ENCODE measurements around the gene AGPAT3.

The AGPAT3 gene

GRCh38 chr21:43948740-43949498 lies 83.9 kb downstream of the AGPAT3 start:
- no peak for DNase-seq (ENCODE audit: extremely low read depth, insufficient read length)
- H3K27me3 ChIP-seq (replicated peaks; ENCODE audit: control insufficient read depth, insufficient read depth, low read length): no peaks in the 10 kb centered on the region
- peaks cover 17% of the 10 kb centered on the region for H3K36me3 ChIP-seq (ENCODE audit: control insufficient read depth, insufficient read depth, low read length)
- TF ChIP-seq, protein P1, sequence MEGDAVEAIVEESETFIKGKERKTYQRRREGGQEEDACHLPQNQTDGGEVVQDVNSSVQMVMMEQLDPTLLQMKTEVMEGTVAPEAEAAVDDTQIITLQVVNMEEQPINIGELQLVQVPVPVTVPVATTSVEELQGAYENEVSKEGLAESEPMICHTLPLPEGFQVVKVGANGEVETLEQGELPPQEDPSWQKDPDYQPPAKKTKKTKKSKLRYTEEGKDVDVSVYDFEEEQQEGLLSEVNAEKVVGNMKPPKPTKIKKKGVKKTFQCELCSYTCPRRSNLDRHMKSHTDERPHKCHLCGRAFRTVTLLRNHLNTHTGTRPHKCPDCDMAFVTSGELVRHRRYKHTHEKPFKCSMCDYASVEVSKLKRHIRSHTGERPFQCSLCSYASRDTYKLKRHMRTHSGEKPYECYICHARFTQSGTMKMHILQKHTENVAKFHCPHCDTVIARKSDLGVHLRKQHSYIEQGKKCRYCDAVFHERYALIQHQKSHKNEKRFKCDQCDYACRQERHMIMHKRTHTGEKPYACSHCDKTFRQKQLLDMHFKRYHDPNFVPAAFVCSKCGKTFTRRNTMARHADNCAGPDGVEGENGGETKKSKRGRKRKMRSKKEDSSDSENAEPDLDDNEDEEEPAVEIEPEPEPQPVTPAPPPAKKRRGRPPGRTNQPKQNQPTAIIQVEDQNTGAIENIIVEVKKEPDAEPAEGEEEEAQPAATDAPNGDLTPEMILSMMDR (IDR thresholded peaks at IDR 0.05; ENCODE audit: insufficient read depth, low read length, poor library complexity, severe bottlenecking): no peak
- no peak overlapping the region for H3K4me3 ChIP-seq (replicated peaks; ENCODE audit: low read depth, low read length)

DNA sequence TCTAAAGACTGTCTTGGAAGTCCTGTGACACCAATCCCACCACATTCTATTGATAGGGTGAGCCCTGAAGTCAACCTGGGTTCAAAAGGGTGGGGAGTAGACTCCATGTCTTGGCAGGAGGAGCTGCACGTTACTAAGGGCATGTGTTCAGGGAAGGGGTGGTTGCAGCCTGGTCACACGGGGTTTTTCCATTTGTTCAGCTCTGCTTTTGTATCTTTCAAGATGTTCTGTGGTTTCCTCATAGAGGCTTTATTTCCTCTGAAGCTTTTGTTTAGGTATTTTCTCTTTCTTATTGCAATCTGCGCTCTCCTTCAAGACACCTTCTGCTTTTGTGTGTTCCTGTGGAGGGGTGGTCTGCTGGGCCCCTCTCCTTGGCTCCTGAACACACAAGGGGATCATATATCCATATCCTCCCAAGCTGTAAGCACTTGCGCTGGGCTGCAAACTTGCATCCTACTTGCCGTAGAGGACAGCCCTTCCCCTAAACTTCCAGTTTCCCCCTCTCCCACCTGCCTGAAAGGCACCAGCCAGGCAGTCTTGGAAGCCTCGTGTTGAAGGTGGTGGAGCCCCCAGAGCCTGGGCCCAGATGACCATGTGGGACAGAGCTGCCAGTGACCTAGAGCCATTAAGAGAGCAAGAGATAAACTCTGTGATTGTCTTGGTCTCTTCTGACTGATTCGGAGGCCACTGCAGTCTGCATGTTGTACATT lies 84.6 kb downstream of the AGPAT3 start:
- Histone ChIP-seq H3K4me3 (replicated peaks; ENCODE audit: low read depth, low read length) (no peak overlapping the region), H3K27me3 (replicated peaks; ENCODE audit: control insufficient read depth, insufficient read depth, low read length) (no peaks in the 10 kb centered on the region), H3K36me3 (ENCODE audit: control insufficient read depth, insufficient read depth, low read length) (peaks cover 18% of the 10 kb centered on the region)
- DNase-seq (ENCODE audit: extremely low read depth, insufficient read length): no peak
- TF ChIP-seq, protein P1 (IDR thresholded peaks at IDR 0.05; ENCODE audit: insufficient read depth, low read length, poor library complexity, severe bottlenecking): no peak

DNA sequence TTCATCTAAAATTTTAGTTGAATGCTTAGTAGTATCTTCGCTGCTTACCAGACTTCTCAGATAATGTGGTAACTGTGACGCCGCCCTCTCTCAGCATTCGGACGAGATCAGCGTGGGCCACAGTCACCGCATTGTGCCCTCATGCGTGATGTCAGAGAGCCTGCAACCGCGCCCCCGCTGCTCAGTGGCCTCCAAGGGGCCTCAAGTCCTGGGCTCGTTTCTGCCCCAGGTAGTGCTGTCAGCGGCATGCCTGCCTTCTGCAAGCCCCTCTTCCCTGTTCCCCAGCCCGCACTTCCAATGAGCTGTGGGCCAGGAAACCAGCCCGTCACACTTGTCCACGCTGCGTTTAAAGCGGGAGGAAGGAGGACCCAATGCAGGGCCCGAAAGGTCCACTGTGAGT lies 85.5 kb downstream of the AGPAT3 start:
- TF ChIP-seq, protein P1 (IDR thresholded peaks at IDR 0.05; ENCODE audit: insufficient read depth, low read length, poor library complexity, severe bottlenecking): no peak
- no peak for DNase-seq (ENCODE audit: extremely low read depth, insufficient read length)
- Histone ChIP-seq H3K4me3 (replicated peaks; ENCODE audit: low read depth, low read length) (no peak overlapping the region), H3K27me3 (replicated peaks; ENCODE audit: control insufficient read depth, insufficient read depth, low read length) (no peaks in the 10 kb centered on the region), H3K36me3 (ENCODE audit: control insufficient read depth, insufficient read depth, low read length) (peaks cover 16% of the 10 kb centered on the region)

- peaks cover 14% of the 10 kb centered on the region for H3K36me3 ChIP-seq (ENCODE audit: control insufficient read depth, insufficient read depth, low read length)
- H3K4me3 ChIP-seq (replicated peaks; ENCODE audit: low read depth, low read length): no peak overlapping the region
- H3K27me3 ChIP-seq (replicated peaks; ENCODE audit: control insufficient read depth, insufficient read depth, low read length): no peaks in the 10 kb centered on the region
- DNase-seq (ENCODE audit: extremely low read depth, insufficient read length): no peak
- TF ChIP-seq, protein P1 (IDR thresholded peaks at IDR 0.05; ENCODE audit: insufficient read depth, low read length, poor library complexity, severe bottlenecking): no peak
These were observed 85.9 kb downstream of the AGPAT3 start for GRCh38 chr21:43950936-43951335.

DNA sequence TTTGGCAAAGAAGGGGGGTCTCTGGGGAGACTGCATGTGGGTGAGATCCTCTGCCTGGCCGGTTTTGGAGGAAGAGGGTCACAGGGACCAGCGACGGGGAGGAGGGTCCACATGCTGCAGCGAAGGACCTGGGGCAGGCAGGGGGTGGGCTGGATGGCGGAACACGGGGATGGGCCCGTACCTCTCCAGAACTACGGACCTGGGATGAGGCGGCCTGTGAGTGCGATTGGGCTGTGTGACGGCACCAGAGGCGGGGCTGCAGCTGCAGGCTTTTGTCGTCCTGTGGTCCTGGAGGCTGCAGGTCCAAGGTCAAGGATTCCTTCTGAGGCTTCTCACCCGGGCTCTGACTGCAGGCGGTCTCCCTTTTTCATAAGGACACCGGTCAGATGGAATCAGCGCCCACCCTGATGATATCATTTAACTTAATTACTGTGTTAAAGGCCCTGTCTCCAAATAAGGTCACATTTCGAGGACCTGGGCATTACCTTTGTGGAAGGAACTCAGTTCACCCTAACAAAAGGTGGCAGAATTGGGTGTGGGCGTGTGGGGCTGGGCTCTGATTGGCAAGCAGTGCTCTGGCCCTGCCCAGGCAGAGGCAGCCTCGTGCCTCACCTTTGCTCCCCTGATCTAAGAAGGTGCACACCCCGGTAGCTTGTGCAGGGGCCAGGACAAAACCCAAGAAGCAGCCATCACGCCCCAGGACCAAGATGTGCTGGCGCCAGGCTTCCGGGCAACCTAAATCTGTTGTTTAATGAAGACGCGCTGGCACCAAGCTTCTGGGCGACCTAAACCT lies 87.1 kb downstream of the AGPAT3 start:
- TF ChIP-seq, protein P1 (IDR thresholded peaks at IDR 0.05; ENCODE audit: insufficient read depth, low read length, poor library complexity, severe bottlenecking): no peak
- no peak for DNase-seq (ENCODE audit: extremely low read depth, insufficient read length)
- Histone ChIP-seq H3K27me3 (replicated peaks; ENCODE audit: control insufficient read depth, insufficient read depth, low read length) (no peaks in the 10 kb centered on the region), H3K4me3 (replicated peaks; ENCODE audit: low read depth, low read length) (no peak overlapping the region), H3K36me3 (ENCODE audit: control insufficient read depth, insufficient read depth, low read length) (peaks cover 7% of the 10 kb centered on the region)

Measured in GM06990 (cell line).